Sigmoid colon (tissue), 7 donors: ENCODE data around the gene LMF1. TPM values are rescaled to one million over a fixed set of nuclear protein-coding genes. Genes with fewer than 3 reads are reported as not detected.
A peak's percentile ranks its signal among the peaks of the same experiment; 100 is the strongest.

Experiments used
- DNase-seq: peaks from one replicate; pipeline ENCODE4 v3.0.0-alpha.2; 2019
- H3K27ac ChIP-seq, 4 donors: fragments of 200-600 bp; sonication (generic); one replicate each; pipeline ENCODE4 v1.5.1; 2016 to 2019; ENCODE audit warnings: mild to moderate bottlenecking in 1 of 4
- H3K27me3 ChIP-seq, 3 donors: fragments of 200-600 bp; sonication (generic); one replicate each; pipeline ENCODE4 v1.5.1; 2019; ENCODE audit warnings: mild to moderate bottlenecking in 1 of 3
- H3K36me3 ChIP-seq, 4 donors: fragments of 200-600 bp; sonication (generic); one replicate each; pipeline ENCODE4 v1.5.1; 2016 to 2019
- H3K4me1 ChIP-seq, 4 donors: fragments of 200-600 bp; sonication (generic); one replicate each; pipeline ENCODE4 v1.5.1; 2017 to 2019
- H3K4me3 ChIP-seq, 4 donors: fragments of 200-600 bp; sonication (generic); one replicate each; pipeline ENCODE4 v1.5.1; 2017 to 2019; ENCODE audit warnings: mild to moderate bottlenecking in 2 of 4, moderate library complexity in 1 of 4
- H3K9me3 ChIP-seq, 4 donors: fragments of 200-600 bp in 3 of 4; sonication (generic) in 3 of 4; one replicate each; pipeline versions ENCODE4 v1.5.1 to v1.6.1; 2013 to 2019
- EP300 ChIP-seq, 4 donors: sonication (generic); formaldehyde crosslinking; IDR thresholded peaks; one replicate each; pipeline ENCODE4 v1.6.1; 2017; ENCODE audit warnings: antibody characterized with exemption in 4 of 4
- POLR2A ChIP-seq, 2 donors: fragments of 450-650 bp; IDR thresholded peaks; one replicate each; pipeline ENCODE4 v1.6.1; 2016; ENCODE audit warnings: antibody characterized with exemption in 2 of 2, mild to moderate bottlenecking in 2 of 2, moderate library complexity in 2 of 2
- POLR2AphosphoS5 ChIP-seq, 4 donors: sonication (generic); formaldehyde crosslinking; IDR thresholded peaks; one replicate each; pipeline ENCODE4 v1.6.1; 2017; ENCODE audit warnings: antibody characterized with exemption in 4 of 4
- WGBS, 2 donors: extraction: QIAGEN DNeasy Blood & Tissue Kit; methylation state at CpG; one replicate each; pipeline ENCODE4 v1.1.7; 2013; 5-methylcytosine and 5-hydroxymethylcytosine counted together
- intact Hi-C: fragments of 100-400 bp; cut with DNase I; formaldehyde crosslinking; loops from one replicate; pipeline ENCODE4 v1.15.1; 2023
- polyA plus RNA-seq, 3 donors: library from polyadenylated mRNA; stranded (reverse); fragments of 200-250 nt; gene quantifications; one replicate each; pipeline ENCODE4 v1.2.3, GENCODE V29; 2013
- total RNA-seq, 4 donors: library from RNA; depleted of rRNA; stranded (reverse); fragments of >200 nt; gene quantifications; one replicate each; pipeline ENCODE4 v1.1.0, GENCODE V29; 2016
- TF ChIP-seq, protein P1 (sequence below), 4 experiments: fragments of 450-650 bp in 3 of 4; fragments of 200-600 bp in 1 of 4; IDR thresholded peaks; one replicate each; pipeline ENCODE4 v1.5.1; 2016 to 2019; ENCODE audit warnings: antibody characterized with exemption in 4 of 4, mild to moderate bottlenecking in 3 of 4, moderate library complexity in 2 of 4
- donor health status: healthy with polysubstance abuse.
- donor health status: Bipolar disorder and iron deficiency.
- donor health status: healthy.

LMF1 gene
- total and polyA plus RNA-seq, 7 donors = 1.2 to 34.1 (median 19.9) TPM

DNA sequence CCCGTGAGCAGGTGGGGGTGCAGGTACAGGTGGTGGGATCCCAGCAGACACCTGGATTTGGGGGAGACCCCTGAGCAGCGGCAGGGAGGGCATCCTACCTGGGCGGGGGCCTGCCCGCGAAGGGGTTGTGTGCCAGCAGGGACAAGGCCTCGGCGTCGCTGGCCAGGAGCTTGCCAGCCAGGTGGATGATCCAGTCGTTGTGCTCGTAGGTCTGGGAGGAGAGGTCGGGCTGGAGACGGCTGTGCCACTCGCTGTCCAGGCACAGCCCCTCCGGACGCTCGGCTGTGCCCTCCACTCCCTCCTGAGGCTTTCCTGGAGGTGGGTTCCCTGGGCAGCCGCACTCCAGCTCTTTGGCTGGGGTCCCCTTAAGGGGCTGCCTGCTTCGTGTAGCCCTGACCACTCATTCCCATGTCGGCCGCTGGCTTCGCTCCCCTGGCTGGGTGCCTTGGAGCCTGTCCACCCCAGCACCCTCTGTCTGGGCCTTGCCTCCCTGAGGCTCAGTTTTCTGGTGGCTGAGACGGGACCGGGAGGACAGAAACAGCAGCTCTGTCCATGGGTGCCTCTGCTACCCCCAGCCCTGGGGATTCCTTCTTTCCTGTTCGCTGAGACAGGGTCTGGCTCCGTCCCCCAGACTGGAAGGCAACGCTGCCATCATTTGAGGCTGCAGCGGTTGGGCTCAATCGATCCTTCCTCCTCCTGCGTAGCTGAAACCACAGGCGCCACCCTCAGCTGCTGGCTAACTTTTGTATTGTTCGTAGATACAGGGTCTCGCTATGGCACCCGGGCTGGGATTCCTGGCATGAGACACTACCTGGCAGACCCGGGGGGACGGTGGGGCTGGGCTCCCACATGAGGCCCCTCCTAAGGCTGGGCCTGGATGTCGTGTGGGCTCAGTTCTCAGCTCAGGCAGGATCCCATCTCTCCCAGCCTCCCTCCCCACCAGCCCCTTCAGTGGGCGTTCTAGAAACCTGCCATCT lies 101.7 kb downstream of the LMF1 start:
- peak; percentile 53 for DNase-seq
- H3K27me3 ChIP-seq = no peaks in the 10 kb centered on the region
- 94 to 95% methylated on average over 37 of the region's 37 CpGs for WGBS, 2 donors
- no peak for TF ChIP-seq POLR2AphosphoS5 (IDR thresholded peaks at IDR 0.05)
- no peak for TF ChIP-seq EP300 (IDR thresholded peaks at IDR 0.05)
- TF ChIP-seq, protein P1, sequence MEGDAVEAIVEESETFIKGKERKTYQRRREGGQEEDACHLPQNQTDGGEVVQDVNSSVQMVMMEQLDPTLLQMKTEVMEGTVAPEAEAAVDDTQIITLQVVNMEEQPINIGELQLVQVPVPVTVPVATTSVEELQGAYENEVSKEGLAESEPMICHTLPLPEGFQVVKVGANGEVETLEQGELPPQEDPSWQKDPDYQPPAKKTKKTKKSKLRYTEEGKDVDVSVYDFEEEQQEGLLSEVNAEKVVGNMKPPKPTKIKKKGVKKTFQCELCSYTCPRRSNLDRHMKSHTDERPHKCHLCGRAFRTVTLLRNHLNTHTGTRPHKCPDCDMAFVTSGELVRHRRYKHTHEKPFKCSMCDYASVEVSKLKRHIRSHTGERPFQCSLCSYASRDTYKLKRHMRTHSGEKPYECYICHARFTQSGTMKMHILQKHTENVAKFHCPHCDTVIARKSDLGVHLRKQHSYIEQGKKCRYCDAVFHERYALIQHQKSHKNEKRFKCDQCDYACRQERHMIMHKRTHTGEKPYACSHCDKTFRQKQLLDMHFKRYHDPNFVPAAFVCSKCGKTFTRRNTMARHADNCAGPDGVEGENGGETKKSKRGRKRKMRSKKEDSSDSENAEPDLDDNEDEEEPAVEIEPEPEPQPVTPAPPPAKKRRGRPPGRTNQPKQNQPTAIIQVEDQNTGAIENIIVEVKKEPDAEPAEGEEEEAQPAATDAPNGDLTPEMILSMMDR (IDR thresholded peaks at IDR 0.05) = no peak
- no peak for TF ChIP-seq POLR2A (IDR thresholded peaks at IDR 0.05)
- peaks cover 0 to 58% (median 13%) of the 10 kb centered on the region in 4 donors for H3K36me3 ChIP-seq
- intact Hi-C loops = no loop called here
- no peak overlapping the region for H3K27ac ChIP-seq
- no peak overlapping the region for H3K4me3 ChIP-seq
- H3K4me1 ChIP-seq = no peaks in the 10 kb centered on the region
- no peaks in the 10 kb centered on the region for H3K9me3 ChIP-seq

DNA sequence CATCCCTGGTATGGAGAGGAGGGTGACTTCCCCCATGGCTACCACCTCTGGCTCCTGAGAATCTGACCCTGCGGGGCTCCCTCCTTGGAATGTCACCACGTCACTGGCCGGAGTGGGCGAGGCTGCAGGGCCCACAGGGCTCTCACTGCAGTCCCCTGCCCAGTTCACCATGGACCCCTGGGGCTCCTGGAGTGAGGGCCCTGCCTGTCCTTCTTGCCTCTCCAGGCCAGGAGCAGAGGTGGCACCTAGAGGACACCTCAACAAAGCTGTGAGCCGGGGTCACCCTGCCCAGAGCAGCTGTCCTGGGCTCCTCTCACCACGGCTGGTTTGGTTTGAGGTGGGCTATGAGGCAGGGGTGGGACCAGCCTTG lies 102.4 kb downstream of the LMF1 start:
- no peaks in the 10 kb centered on the region for H3K27me3 ChIP-seq
- H3K27ac ChIP-seq = no peak overlapping the region
- intact Hi-C loops = no loop called here
- H3K4me1 ChIP-seq = no peaks in the 10 kb centered on the region
- DNase-seq = peak; percentile 24
- no peaks in the 10 kb centered on the region for H3K9me3 ChIP-seq
- no peak overlapping the region for H3K4me3 ChIP-seq
- WGBS, 2 donors = 92 to 95% methylated on average over 6 of the region's 6 CpGs
- peaks cover 0 to 54% (median 13%) of the 10 kb centered on the region in 4 donors for H3K36me3 ChIP-seq
- TF ChIP-seq POLR2A (IDR thresholded peaks at IDR 0.05) (no peak), EP300 (IDR thresholded peaks at IDR 0.05) (no peak), POLR2AphosphoS5 (IDR thresholded peaks at IDR 0.05) (no peak)
- TF ChIP-seq, protein P1 (IDR thresholded peaks at IDR 0.05) = no peak

DNA sequence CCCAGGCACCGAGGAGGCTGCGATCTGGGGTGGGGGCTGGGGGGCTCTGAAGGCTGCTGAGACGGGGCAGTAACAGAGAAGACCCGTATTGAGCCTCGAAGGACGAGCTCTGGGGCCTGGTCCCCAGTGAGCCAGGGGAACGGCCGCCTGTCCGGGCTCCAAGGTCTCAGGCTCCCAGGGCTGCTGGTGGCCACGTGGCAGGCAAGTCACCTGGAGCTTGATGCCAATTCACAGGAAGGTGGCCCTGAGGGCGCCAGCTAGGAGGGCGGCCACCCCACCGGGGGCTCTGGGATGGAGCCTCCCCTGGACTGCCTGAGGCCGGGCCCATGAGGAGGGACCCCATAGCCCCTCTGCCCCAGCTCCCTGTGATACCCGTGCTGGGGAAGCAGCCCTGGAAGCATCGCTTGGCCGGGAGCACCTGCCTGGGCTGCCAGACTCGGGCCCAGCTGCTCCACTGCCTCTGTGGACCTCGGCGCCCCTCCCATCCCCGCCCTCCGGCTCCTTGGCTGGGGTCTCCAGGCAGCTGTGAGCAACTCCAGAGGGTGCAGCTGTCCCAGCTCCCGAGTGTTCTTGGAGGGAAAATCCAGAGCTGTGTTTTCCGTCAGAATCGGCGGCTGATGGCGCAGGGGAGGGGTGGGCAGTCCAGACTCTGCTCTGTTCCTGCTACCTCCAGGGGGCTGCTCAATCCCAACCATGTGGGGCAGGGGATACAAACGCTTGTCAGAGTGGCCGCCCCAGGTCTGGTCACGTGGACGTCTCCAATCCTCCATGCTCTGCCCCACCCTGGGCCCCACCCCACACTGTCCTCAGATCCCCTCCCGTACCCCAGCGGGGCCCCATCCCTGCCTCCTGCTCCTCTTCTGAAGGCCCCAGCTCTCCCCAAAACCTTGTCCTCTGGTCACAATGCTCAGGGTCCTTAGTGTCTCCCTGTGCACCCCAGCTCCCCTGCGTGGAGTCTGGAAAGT lies 103.1 kb downstream of the LMF1 start:
- H3K4me3 ChIP-seq = no peak overlapping the region
- H3K36me3 ChIP-seq = peaks cover 0 to 49% (median 13%) of the 10 kb centered on the region in 4 donors
- 91 to 94% methylated on average over 34 of the region's 34 CpGs for WGBS, 2 donors
- H3K9me3 ChIP-seq = no peaks in the 10 kb centered on the region
- TF ChIP-seq POLR2AphosphoS5 (IDR thresholded peaks at IDR 0.05) (no peak), EP300 (IDR thresholded peaks at IDR 0.05) (no peak), POLR2A (IDR thresholded peaks at IDR 0.05) (no peak)
- no peaks in the 10 kb centered on the region for H3K27me3 ChIP-seq
- peak; percentile 50 for DNase-seq
- intact Hi-C loops = no loop called here
- H3K4me1 ChIP-seq = no peaks in the 10 kb centered on the region
- H3K27ac ChIP-seq = no peak overlapping the region

DNA sequence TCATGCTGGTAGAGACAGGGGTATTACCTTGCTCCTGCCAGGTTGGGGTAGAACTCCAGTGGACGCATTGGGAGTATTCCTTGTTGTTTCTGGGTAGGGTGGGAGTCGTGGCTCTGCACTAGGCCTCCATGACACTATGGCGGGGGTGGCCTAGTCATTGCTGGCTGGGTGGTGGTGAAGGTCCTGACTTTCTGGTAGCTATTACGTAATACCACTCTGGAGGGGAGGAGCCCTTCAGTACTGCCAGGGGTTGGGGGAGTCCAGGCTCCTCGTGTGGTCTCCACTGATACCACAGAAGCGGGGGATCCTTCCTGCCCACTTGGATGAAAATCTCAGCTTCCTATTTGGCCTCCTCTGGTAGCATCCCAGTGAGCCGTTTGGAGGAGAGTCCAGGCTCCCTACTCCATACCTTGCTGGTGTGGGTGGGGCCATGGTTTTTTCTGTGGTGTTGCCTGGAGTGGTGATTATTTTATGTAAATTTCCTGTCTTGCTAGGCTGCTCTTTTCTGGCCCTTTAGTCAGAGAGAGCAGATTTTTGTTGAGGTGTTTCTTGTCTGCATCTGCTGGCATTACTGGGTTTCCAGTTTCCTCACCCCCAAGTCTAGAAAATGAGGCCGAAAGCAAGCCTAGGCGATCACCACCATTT lies 104.4 kb downstream of the LMF1 start:
- intact Hi-C loops = no loop called here
- Histone ChIP-seq H3K27me3 (no peaks in the 10 kb centered on the region), H3K27ac (no peak overlapping the region), H3K4me1 (no peaks in the 10 kb centered on the region), H3K4me3 (no peak overlapping the region), H3K36me3 (peaks cover 0 to 38% (median 12%) of the 10 kb centered on the region in 4 donors), H3K9me3 (no peaks in the 10 kb centered on the region)
- WGBS, 2 donors = 91 to 92% methylated on average over 9 of the region's 9 CpGs
- no peak for DNase-seq
- TF ChIP-seq POLR2AphosphoS5 (IDR thresholded peaks at IDR 0.05) = no peak
- TF ChIP-seq, protein P1 (IDR thresholded peaks at IDR 0.05) = no peak
- no peak for TF ChIP-seq POLR2A (IDR thresholded peaks at IDR 0.05)
- no peak for TF ChIP-seq EP300 (IDR thresholded peaks at IDR 0.05)
